K562 (cell line): Measurements from ENCODE around the gene SCYL3. TPM values are rescaled to one million over a fixed set of nuclear protein-coding genes. Genes with fewer than 3 reads are reported as not detected.
A peak's percentile ranks its signal among the peaks of the same experiment; 100 is the strongest.

Source experiments
- ATAC-seq: fragments of 200-7000 bp; cut with Tn5 transposase; 3 replicates; pipeline ENCODE4 v1.9.1; 2020; ENCODE audit warnings: moderate library complexity
- BruUV-seq: library from RNA; stranded (reverse); fragments of 400-500 nt; replicated peaks from 2 replicates; lab custom pipeline; 2021; lab: Mats Ljungman, UMichigan
- CTCF ChIA-PET: fragments of 300-600 bp; formaldehyde crosslinking; extraction: SDS; loops from one replicate; lab custom pipeline; 2021; ENCODE audit warnings: low intra/inter-chr PET ratio; lab: Yijun Ruan, JAX
- POLR2A ChIA-PET: fragments of 300-600, 350-650 bp; sonication (Branson Sonifier 250); formaldehyde crosslinking; extraction: SDS; loops from one replicate; lab custom pipeline; 2021; ENCODE audit warnings: antibody characterized with exemption, inconsistent platforms; lab: Yijun Ruan, JAX
- DNase-seq, 4 experiments: peaks; one replicate each; pipeline versions ENCODE4 v3.0.0 to v3.0.0-alpha.2; 2011 to 2018; ENCODE audit warnings: low spot score in 3 of 4, mixed read lengths in 3 of 4; ENCODE audit errors: extremely low read depth in 1 of 4
- FAIRE-seq: peaks from 2 replicates; lab custom pipeline; 2011; peaks lifted over from hg19 to GRCh38; lab: Jason Lieb, UNC
- H2AFZ ChIP-seq: 2 replicates; pipeline ENCODE4 v1.6.0; 2011; ENCODE audit warnings: low read depth, low read length, control low read depth, inconsistent platforms
- H3K27ac ChIP-seq: fragments of 200-600 bp; 3 replicates; pipeline ENCODE4 v1.8.0; 2011; ENCODE audit warnings: low read depth, mild to moderate bottlenecking, control low read depth, inconsistent platforms, low read length, moderate library complexity, mixed read lengths; ENCODE audit errors: extremely low read depth
- H3K27me3 ChIP-seq, 2 experiments: fragments of 300-600 bp in 1 of 2; 2 replicates in 1 of 2; 3 replicates in 1 of 2; pipeline versions ENCODE4 v1.6.0 to v1.8.0; 2011; ENCODE audit warnings: inconsistent platforms in 2 of 2, low read length in 2 of 2, mild to moderate bottlenecking in 1 of 2, mixed read lengths in 1 of 2, moderate library complexity in 1 of 2; ENCODE audit not compliant: control insufficient read depth in 2 of 2, insufficient read depth in 2 of 2
- H3K36me3 ChIP-seq: fragments of 300-600 bp; 3 replicates; pipeline ENCODE4 v1.8.0; 2011; ENCODE audit warnings: mild to moderate bottlenecking, low read length, inconsistent platforms; ENCODE audit not compliant: control insufficient read depth, insufficient read depth
- H3K4me1 ChIP-seq, 2 experiments: fragments of 200-600 bp in 1 of 2; replicated peaks in 1 of 2; 2 replicates in 1 of 2; 3 replicates in 1 of 2; pipeline versions ENCODE4 v1.5.1 to v1.8.0; 2011; ENCODE audit warnings: inconsistent platforms in 2 of 2, low read length in 2 of 2, mild to moderate bottlenecking in 1 of 2, mixed read lengths in 1 of 2, moderate library complexity in 1 of 2; ENCODE audit not compliant: control insufficient read depth in 2 of 2, insufficient read depth in 2 of 2
- H3K4me2 ChIP-seq: 2 replicates; pipeline ENCODE4 v1.6.1; 2011; ENCODE audit warnings: low read length, control low read depth, inconsistent platforms, mixed read lengths; ENCODE audit not compliant: insufficient read depth
- H3K4me3 ChIP-seq: fragments of 200-600 bp; sonication (generic), shearing (Covaris generic); 2 replicates; pipeline ENCODE4 v1.5.1; 2016; ENCODE audit warnings: control low read depth, inconsistent platforms
- H3K79me2 ChIP-seq: fragments of 200-600 bp; 3 replicates; pipeline ENCODE4 v1.8.0; 2011; ENCODE audit warnings: low read length, inconsistent platforms; ENCODE audit not compliant: control insufficient read depth, insufficient read depth
- H3K9ac ChIP-seq, 2 experiments: 2 replicates each; pipeline versions ENCODE4 v1.6.0 to v1.6.1; 2011; ENCODE audit warnings: low read depth in 2 of 2, low read length in 2 of 2, control low read depth in 1 of 2, inconsistent platforms in 1 of 2, mild to moderate bottlenecking in 1 of 2, mixed read lengths in 1 of 2; ENCODE audit not compliant: insufficient read depth in 1 of 2
- H3K9me1 ChIP-seq: one replicate; pipeline ENCODE4 v1.6.0; 2011; ENCODE audit warnings: inconsistent platforms, mild to moderate bottlenecking, low read length, moderate library complexity; ENCODE audit not compliant: control insufficient read depth, insufficient read depth
- H3K9me3 ChIP-seq: replicated peaks from 2 replicates; pipeline ENCODE4 v1.5.1; 2011; ENCODE audit warnings: low read depth, low read length, inconsistent platforms; ENCODE audit not compliant: control insufficient read depth, insufficient read depth
- H4K20me1 ChIP-seq: replicated peaks from 2 replicates; pipeline ENCODE4 v1.6.1; 2011; ENCODE audit warnings: low read length, inconsistent platforms, mixed read lengths; ENCODE audit not compliant: control insufficient read depth, insufficient read depth
- E2F4 ChIP-seq: sonication (generic); formaldehyde crosslinking; IDR thresholded peaks from 2 replicates; pipeline ENCODE4 v1.8.0; 2022; ENCODE audit warnings: mild to moderate bottlenecking, low read depth, missing genetic modification reagents
- MEIS2 ChIP-seq: fragments of 450-650 bp; IDR thresholded peaks from 2 replicates; pipeline ENCODE4 v1.6.1; 2014; ENCODE audit warnings: mild to moderate bottlenecking; ENCODE audit not compliant: partially characterized antibody
- OTX1 ChIP-seq: fragments of 450-650 bp; formaldehyde crosslinking; IDR thresholded peaks from 2 replicates; pipeline ENCODE4 v1.4.0; 2022; ENCODE audit warnings: mild to moderate bottlenecking
- RNF2 ChIP-seq: sonication (generic); IDR thresholded peaks from 2 replicates; pipeline ENCODE4 v1.6.1; 2016
- SUPT5H ChIP-seq: fragments of 450-650 bp; IDR thresholded peaks from 2 replicates; pipeline ENCODE4 v1.6.1; 2016
- ZBTB8A ChIP-seq: fragments of 450-650 bp; IDR thresholded peaks from 2 replicates; pipeline ENCODE4 v1.6.1; 2018; ENCODE audit warnings: mild to moderate bottlenecking, moderate library complexity; ENCODE audit not compliant: partially characterized antibody
- WGBS: fragments of 100-300 bp; shearing (Covaris generic); methylation state at CpG from one replicate; pipeline ENCODE4 v1.1.6; 2016; ENCODE audit warnings: low coverage, mixed read lengths; ENCODE audit not compliant: insufficient coverage; ENCODE audit errors: missing lambda C conversion rate; 5-methylcytosine and 5-hydroxymethylcytosine counted together
- in situ Hi-C: fragments of 300-500 bp; cut with MboI; formaldehyde crosslinking; loops from 4 replicates; pipeline ENCODE4 v1.15.0; 2018; ENCODE audit warnings: inconsistent platforms, mixed read lengths
- intact Hi-C: fragments of 100-400 bp; cut with micrococcal nuclease; formaldehyde crosslinking; loops from 2 replicates; pipeline ENCODE4 v1.14.2; 2022
- polyA plus RNA-seq, 8 experiments: library from polyadenylated mRNA; depleted of rRNA in 4 of 8; stranded (reverse) in 5 of 8; unstranded in 3 of 8; fragments of >200 nt; fragmentation: Nextera tagmentation in 2 of 8; fragmentation: Illumina TruSeq in 1 of 8; extraction: Ambion mirVana in 2 of 8; extraction: Trizol in 1 of 8; gene quantifications; 2 replicates each; pipeline versions ENCODE4 v1.2.1 to v1.2.3, GENCODE V29; 2011 to 2014; ENCODE audit warnings: inconsistent platforms in 1 of 8, missing spikeins in 1 of 8
- total RNA-seq, 7 experiments: library from RNA; depleted of rRNA in 6 of 7; stranded (reverse); fragments of >200 nt in 6 of 7; fragmentation: Illumina TruSeq in 2 of 7; extraction: Trizol in 2 of 7; gene quantifications; 2 replicates each; pipeline versions ENCODE4 v1.2.1 to v1.2.3, GENCODE V29; 2011 to 2021; ENCODE audit warnings: low replicate concordance in 1 of 7
- TF ChIP-seq, protein P1 (sequence below): fragments of 200-600 bp; sonication (generic); IDR thresholded peaks from one replicate; pipeline ENCODE4 v1.6.1; 2012; ENCODE audit warnings: mild to moderate bottlenecking, low read depth, low read length, inconsistent platforms
- TF ChIP-seq, protein P2 (sequence below): fragments of 250-450 bp; sonication (Bioruptor Pico); IDR thresholded peaks from 2 replicates; pipeline ENCODE4 v1.4.0; 2020; ENCODE audit warnings: mild to moderate bottlenecking, moderate library complexity, borderline replicate concordance

Gene SCYL3
- total and polyA plus RNA-seq, 9 of the 15 experiments (the other 6 are each of a cell fraction or from before 2014, with no cell fraction given) = 3.6 to 11.4 (median 7.1) TPM

- POLR2A ChIA-PET = no interaction called here
- TF ChIP-seq OTX1 (CRISPR knock-in tag) = no peak
- TF ChIP-seq MEIS2 = no peak
- TF ChIP-seq, protein P1, sequence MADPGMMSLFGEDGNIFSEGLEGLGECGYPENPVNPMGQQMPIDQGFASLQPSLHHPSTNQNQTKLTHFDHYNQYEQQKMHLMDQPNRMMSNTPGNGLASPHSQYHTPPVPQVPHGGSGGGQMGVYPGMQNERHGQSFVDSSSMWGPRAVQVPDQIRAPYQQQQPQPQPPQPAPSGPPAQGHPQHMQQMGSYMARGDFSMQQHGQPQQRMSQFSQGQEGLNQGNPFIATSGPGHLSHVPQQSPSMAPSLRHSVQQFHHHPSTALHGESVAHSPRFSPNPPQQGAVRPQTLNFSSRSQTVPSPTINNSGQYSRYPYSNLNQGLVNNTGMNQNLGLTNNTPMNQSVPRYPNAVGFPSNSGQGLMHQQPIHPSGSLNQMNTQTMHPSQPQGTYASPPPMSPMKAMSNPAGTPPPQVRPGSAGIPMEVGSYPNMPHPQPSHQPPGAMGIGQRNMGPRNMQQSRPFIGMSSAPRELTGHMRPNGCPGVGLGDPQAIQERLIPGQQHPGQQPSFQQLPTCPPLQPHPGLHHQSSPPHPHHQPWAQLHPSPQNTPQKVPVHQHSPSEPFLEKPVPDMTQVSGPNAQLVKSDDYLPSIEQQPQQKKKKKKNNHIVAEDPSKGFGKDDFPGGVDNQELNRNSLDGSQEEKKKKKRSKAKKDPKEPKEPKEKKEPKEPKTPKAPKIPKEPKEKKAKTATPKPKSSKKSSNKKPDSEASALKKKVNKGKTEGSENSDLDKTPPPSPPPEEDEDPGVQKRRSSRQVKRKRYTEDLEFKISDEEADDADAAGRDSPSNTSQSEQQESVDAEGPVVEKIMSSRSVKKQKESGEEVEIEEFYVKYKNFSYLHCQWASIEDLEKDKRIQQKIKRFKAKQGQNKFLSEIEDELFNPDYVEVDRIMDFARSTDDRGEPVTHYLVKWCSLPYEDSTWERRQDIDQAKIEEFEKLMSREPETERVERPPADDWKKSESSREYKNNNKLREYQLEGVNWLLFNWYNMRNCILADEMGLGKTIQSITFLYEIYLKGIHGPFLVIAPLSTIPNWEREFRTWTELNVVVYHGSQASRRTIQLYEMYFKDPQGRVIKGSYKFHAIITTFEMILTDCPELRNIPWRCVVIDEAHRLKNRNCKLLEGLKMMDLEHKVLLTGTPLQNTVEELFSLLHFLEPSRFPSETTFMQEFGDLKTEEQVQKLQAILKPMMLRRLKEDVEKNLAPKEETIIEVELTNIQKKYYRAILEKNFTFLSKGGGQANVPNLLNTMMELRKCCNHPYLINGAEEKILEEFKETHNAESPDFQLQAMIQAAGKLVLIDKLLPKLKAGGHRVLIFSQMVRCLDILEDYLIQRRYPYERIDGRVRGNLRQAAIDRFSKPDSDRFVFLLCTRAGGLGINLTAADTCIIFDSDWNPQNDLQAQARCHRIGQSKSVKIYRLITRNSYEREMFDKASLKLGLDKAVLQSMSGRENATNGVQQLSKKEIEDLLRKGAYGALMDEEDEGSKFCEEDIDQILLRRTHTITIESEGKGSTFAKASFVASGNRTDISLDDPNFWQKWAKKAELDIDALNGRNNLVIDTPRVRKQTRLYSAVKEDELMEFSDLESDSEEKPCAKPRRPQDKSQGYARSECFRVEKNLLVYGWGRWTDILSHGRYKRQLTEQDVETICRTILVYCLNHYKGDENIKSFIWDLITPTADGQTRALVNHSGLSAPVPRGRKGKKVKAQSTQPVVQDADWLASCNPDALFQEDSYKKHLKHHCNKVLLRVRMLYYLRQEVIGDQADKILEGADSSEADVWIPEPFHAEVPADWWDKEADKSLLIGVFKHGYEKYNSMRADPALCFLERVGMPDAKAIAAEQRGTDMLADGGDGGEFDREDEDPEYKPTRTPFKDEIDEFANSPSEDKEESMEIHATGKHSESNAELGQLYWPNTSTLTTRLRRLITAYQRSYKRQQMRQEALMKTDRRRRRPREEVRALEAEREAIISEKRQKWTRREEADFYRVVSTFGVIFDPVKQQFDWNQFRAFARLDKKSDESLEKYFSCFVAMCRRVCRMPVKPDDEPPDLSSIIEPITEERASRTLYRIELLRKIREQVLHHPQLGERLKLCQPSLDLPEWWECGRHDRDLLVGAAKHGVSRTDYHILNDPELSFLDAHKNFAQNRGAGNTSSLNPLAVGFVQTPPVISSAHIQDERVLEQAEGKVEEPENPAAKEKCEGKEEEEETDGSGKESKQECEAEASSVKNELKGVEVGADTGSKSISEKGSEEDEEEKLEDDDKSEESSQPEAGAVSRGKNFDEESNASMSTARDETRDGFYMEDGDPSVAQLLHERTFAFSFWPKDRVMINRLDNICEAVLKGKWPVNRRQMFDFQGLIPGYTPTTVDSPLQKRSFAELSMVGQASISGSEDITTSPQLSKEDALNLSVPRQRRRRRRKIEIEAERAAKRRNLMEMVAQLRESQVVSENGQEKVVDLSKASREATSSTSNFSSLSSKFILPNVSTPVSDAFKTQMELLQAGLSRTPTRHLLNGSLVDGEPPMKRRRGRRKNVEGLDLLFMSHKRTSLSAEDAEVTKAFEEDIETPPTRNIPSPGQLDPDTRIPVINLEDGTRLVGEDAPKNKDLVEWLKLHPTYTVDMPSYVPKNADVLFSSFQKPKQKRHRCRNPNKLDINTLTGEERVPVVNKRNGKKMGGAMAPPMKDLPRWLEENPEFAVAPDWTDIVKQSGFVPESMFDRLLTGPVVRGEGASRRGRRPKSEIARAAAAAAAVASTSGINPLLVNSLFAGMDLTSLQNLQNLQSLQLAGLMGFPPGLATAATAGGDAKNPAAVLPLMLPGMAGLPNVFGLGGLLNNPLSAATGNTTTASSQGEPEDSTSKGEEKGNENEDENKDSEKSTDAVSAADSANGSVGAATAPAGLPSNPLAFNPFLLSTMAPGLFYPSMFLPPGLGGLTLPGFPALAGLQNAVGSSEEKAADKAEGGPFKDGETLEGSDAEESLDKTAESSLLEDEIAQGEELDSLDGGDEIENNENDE = no peak
- TF ChIP-seq E2F4 (CRISPR knock-in tag) = no peak
- TF ChIP-seq, protein P2, sequence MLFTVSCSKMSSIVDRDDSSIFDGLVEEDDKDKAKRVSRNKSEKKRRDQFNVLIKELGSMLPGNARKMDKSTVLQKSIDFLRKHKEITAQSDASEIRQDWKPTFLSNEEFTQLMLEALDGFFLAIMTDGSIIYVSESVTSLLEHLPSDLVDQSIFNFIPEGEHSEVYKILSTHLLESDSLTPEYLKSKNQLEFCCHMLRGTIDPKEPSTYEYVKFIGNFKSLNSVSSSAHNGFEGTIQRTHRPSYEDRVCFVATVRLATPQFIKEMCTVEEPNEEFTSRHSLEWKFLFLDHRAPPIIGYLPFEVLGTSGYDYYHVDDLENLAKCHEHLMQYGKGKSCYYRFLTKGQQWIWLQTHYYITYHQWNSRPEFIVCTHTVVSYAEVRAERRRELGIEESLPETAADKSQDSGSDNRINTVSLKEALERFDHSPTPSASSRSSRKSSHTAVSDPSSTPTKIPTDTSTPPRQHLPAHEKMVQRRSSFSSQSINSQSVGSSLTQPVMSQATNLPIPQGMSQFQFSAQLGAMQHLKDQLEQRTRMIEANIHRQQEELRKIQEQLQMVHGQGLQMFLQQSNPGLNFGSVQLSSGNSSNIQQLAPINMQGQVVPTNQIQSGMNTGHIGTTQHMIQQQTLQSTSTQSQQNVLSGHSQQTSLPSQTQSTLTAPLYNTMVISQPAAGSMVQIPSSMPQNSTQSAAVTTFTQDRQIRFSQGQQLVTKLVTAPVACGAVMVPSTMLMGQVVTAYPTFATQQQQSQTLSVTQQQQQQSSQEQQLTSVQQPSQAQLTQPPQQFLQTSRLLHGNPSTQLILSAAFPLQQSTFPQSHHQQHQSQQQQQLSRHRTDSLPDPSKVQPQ = no peak
- no peak for TF ChIP-seq SUPT5H
- TF ChIP-seq RNF2 = no peak
- no peak for TF ChIP-seq ZBTB8A
Observed at GRCh38 chr1:169931795-169932231, 38.1 kb upstream of the SCYL3 start.

More at GRCh38 chr1:169931795-169932231, 38.1 kb upstream of the SCYL3 start:
- Histone ChIP-seq H3K4me2 (no peak overlapping the region), H3K27ac (no peak overlapping the region), H3K4me1 (no peaks in the 10 kb centered on the region), H3K79me2 (no peaks in the 10 kb centered on the region), H3K4me3 (no peak overlapping the region), H3K9me3 (no peaks in the 10 kb centered on the region), H3K9me1 (no peaks in the 10 kb centered on the region), H3K27me3 (no peaks in the 10 kb centered on the region), H4K20me1 (no peaks in the 10 kb centered on the region), H2AFZ (no peak overlapping the region), H3K36me3 (no peaks in the 10 kb centered on the region), H3K9ac (no peak overlapping the region)
- DNase-seq (no peak), FAIRE-seq (peak; percentile 15), ATAC-seq (no peak)
- WGBS = 0% methylated on average over 1 of the region's 1 CpG
- no TSS peak for BruUV-seq
- in situ Hi-C loops = no loop called here
- intact Hi-C loops = loop anchor here (5.0 kb wide), 1 partner anchor 140 kb away; the partner anchor contains the start of gene KIFAP3
- CTCF ChIA-PET = interaction anchor here (0.6 kb wide), 1 partner anchor 1256 kb away, joined by 5 read pairs; no protein-coding TSS in a partner anchor
